ENCODE data around the gene SMARCA2. TPM values are rescaled to one million over a fixed set of nuclear protein-coding genes. Genes with fewer than 3 reads are reported as not detected.
A peak's percentile ranks its signal among the peaks of the same experiment; 100 is the strongest.

Gene SMARCA2
- total RNA-seq, 1 donor from 2014 or later: 4.2 TPM

- no peak overlapping the region for H3K27ac Mint-ChIP-seq
- H3K36me3 Mint-ChIP-seq: no peaks in the 10 kb centered on the region
- no peaks in the 10 kb centered on the region for H3K9me3 Mint-ChIP-seq
- Histone ChIP-seq H3K4me3 (no peak overlapping the region), H3K27me3 (no peaks in the 10 kb centered on the region), H3K27ac (no peak overlapping the region), H3K9ac (no peak overlapping the region), H3K79me2 (ENCODE audit: low read depth) (no peaks in the 10 kb centered on the region), H3K4me1 (no peaks in the 10 kb centered on the region), H2AFZ (replicated peaks) (no peak overlapping the region), H4K20me1 (ENCODE audit: low read depth) (no peaks in the 10 kb centered on the region), H3K9me3 (ENCODE audit: low read depth) (no peaks in the 10 kb centered on the region), H3F3A (ENCODE audit: low read depth) (no peaks in the 10 kb centered on the region), H3K4me2 (no peak overlapping the region), H3K36me3 (no peaks in the 10 kb centered on the region)
- H3K4me1 Mint-ChIP-seq: no peaks in the 10 kb centered on the region
- TF ChIP-seq, protein P1, sequence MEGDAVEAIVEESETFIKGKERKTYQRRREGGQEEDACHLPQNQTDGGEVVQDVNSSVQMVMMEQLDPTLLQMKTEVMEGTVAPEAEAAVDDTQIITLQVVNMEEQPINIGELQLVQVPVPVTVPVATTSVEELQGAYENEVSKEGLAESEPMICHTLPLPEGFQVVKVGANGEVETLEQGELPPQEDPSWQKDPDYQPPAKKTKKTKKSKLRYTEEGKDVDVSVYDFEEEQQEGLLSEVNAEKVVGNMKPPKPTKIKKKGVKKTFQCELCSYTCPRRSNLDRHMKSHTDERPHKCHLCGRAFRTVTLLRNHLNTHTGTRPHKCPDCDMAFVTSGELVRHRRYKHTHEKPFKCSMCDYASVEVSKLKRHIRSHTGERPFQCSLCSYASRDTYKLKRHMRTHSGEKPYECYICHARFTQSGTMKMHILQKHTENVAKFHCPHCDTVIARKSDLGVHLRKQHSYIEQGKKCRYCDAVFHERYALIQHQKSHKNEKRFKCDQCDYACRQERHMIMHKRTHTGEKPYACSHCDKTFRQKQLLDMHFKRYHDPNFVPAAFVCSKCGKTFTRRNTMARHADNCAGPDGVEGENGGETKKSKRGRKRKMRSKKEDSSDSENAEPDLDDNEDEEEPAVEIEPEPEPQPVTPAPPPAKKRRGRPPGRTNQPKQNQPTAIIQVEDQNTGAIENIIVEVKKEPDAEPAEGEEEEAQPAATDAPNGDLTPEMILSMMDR (IDR thresholded peaks at IDR 0.05): no peak
- TF ChIP-seq EZH2phosphoT487 (IDR thresholded peaks at IDR 0.05) (no peak), EZH2 (IDR thresholded peaks at IDR 0.05) (no peak)
- no peak for DNase-seq (ENCODE audit: low spot score)
- no peaks in the 10 kb centered on the region for H3K27me3 Mint-ChIP-seq (ENCODE audit: insufficient read depth, low read depth)
- no peak overlapping the region for H3K4me3 Mint-ChIP-seq
These were observed 102.4 kb downstream of the SMARCA2 start for GRCh38 chr9:2117527-2117926.

- Mint-ChIP-seq H3K27me3 (ENCODE audit: insufficient read depth, low read depth) (no peaks in the 10 kb centered on the region), H3K4me1 (no peaks in the 10 kb centered on the region), H3K36me3 (no peaks in the 10 kb centered on the region), H3K27ac (no peak overlapping the region), H3K4me3 (no peak overlapping the region), H3K9me3 (no peaks in the 10 kb centered on the region)
- Histone ChIP-seq H3K36me3 (no peaks in the 10 kb centered on the region), H3K4me2 (no peak overlapping the region), H3K9ac (no peak overlapping the region), H2AFZ (replicated peaks) (peak overlapping the region; percentile 6), H3K27ac (no peak overlapping the region), H3K4me3 (no peak overlapping the region), H3F3A (ENCODE audit: low read depth) (no peaks in the 10 kb centered on the region), H4K20me1 (ENCODE audit: low read depth) (no peaks in the 10 kb centered on the region), H3K27me3 (no peaks in the 10 kb centered on the region), H3K9me3 (ENCODE audit: low read depth) (no peaks in the 10 kb centered on the region), H3K79me2 (ENCODE audit: low read depth) (no peaks in the 10 kb centered on the region), H3K4me1 (no peaks in the 10 kb centered on the region)
- TF ChIP-seq EZH2phosphoT487 (IDR thresholded peaks at IDR 0.05): no peak
- no peak for TF ChIP-seq EZH2 (IDR thresholded peaks at IDR 0.05)
- TF ChIP-seq, protein P1 (IDR thresholded peaks at IDR 0.05): no peak
- no peak for DNase-seq (ENCODE audit: low spot score)
These were observed 104.4 kb downstream of the SMARCA2 start for GRCh38 chr9:2119566-2119965.

DNA sequence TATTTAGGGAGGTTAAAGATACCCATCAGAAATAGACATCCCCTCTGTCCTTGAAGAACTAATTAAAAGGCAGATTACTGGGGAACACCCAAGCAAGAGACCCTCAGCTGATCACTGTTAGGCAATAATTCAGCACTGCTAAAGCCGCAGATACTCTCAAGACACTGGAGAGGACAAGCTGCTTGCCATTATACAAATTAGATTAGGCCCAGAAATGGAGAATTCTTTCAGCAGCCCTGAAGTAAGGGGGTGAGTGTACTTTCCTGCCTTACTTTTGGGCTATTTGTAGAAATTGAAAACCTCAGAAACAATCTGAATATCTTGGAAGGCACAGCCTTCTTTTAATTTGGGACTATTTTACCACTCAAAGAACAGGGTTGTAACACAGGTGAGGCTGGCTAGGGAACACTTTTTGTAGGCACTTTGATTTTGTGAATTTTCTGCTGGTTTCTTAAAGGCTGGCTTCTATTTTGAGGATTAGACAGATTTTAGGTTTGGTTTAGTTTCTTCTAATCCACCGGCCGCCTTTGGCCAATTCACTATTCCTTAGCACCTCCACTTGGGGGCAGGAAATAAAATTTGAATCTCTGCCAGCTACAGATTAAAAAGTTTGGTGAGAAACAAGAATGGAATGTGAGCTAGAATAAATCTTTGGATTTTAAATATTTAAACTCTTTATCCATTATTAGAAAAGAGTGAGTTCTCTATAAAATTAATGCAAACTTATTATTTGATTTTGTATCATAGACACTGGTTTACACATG lies 106.0 kb downstream of the SMARCA2 start:
- Mint-ChIP-seq H3K4me1 (no peaks in the 10 kb centered on the region), H3K4me3 (no peak overlapping the region), H3K27ac (no peak overlapping the region), H3K27me3 (ENCODE audit: insufficient read depth, low read depth) (no peaks in the 10 kb centered on the region), H3K9me3 (no peaks in the 10 kb centered on the region), H3K36me3 (no peaks in the 10 kb centered on the region)
- Histone ChIP-seq H3K79me2 (ENCODE audit: low read depth) (no peaks in the 10 kb centered on the region), H3K36me3 (no peaks in the 10 kb centered on the region), H3K27ac (no peak overlapping the region), H3K4me3 (no peak overlapping the region), H3K4me1 (no peaks in the 10 kb centered on the region), H3F3A (ENCODE audit: low read depth) (no peaks in the 10 kb centered on the region), H3K4me2 (no peak overlapping the region), H2AFZ (replicated peaks) (no peak overlapping the region), H3K9ac (no peak overlapping the region), H3K9me3 (ENCODE audit: low read depth) (no peaks in the 10 kb centered on the region), H4K20me1 (ENCODE audit: low read depth) (no peaks in the 10 kb centered on the region), H3K27me3 (no peaks in the 10 kb centered on the region)
- TF ChIP-seq, protein P1 (IDR thresholded peaks at IDR 0.05): peak; percentile 9
- no peak for TF ChIP-seq EZH2 (IDR thresholded peaks at IDR 0.05)
- no peak for TF ChIP-seq EZH2phosphoT487 (IDR thresholded peaks at IDR 0.05)
- DNase-seq (ENCODE audit: low spot score): no peak
